HG03442 (cell line): ENCODE data around the gene KLHDC10.
A peak's percentile ranks its signal among the peaks of the same experiment; 100 is the strongest.
"Not testable (repeated sequence)": the region's sequence is repeated elsewhere in the genome, so short reads cannot be mapped to it uniquely, and the experiment has no call there.

ENCODE experiments used
- ATAC-seq: cut with Tn5 transposase; IDR thresholded peaks from one replicate; pipeline ENCODE4 v1.9.1; 2021; ENCODE audit warnings: mild to moderate bottlenecking, moderate library complexity; ENCODE audit not compliant: unreplicated experiment

KLHDC10 gene

DNA sequence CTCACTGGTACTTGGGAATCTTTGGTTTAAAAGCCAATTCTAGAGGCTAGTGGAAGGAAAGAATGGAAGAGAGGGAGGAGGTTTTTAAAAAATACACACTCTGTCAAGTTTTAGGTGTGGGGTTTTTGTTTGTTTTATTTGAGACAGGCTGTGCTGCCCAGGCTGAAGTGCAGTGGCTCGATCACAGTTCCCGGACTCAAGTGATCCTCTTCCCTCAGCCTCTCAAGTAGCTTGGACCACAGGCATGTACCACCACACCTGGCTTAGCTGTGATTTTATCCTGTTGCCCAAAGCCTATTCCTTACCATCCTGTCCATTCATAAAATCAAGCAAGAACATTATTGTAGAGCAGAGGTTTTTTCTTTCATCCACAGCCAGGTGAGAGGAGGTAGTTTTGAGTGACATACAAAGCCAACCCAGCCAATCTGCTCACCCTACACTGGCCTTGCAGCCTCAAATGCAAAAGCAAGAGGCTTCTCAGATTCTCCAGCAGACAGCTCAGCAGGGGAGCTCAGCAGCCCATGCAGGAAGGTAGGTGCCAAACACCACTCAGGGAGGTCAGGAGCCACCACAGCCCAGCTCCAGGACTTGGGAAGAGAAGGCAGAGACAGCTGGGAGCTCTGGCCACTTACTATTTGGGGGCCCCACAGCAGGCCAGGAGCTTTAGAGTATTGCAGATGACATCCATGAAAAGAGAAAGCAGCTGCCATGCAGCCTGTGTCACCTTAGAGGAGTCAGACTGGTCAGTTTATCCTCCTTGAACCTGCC lies 69.0 kb downstream of the KLHDC10 start:
- ATAC-seq: no peak

DNA sequence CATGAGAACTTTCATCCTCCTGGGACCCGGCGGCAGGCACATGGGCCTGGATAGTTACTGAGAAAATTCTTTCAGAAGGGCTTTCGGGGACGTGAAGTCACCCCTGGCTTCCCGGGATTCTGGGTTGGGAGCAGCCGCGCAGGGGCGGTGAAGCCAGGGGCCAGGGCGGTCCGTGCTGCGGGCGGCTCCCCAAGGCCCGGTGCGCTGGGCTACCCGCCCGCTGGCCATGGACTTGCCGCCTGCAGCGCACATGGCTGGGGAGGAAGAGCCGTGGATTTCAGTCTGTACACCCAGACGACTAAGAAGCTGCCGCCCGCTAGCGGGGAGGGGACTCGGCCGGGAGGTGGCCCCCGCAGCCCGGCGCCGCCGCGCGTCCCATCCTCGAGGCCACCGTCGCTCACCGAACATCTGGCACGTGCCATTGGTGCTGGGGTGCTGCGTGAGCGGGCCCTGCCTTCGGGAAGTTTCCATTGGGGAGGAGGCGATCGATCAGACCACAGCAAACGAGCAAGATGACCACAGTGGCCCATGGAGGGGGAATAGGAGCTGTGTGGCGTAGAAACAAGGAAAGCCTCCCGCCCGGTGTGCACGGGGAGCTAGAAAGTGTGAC lies 70.3 kb downstream of the KLHDC10 start:
- ATAC-seq: no peak

- ATAC-seq: no peak
Observed at GRCh38 chr7:130141161-130141883, 71.0 kb downstream of the KLHDC10 start.

DNA sequence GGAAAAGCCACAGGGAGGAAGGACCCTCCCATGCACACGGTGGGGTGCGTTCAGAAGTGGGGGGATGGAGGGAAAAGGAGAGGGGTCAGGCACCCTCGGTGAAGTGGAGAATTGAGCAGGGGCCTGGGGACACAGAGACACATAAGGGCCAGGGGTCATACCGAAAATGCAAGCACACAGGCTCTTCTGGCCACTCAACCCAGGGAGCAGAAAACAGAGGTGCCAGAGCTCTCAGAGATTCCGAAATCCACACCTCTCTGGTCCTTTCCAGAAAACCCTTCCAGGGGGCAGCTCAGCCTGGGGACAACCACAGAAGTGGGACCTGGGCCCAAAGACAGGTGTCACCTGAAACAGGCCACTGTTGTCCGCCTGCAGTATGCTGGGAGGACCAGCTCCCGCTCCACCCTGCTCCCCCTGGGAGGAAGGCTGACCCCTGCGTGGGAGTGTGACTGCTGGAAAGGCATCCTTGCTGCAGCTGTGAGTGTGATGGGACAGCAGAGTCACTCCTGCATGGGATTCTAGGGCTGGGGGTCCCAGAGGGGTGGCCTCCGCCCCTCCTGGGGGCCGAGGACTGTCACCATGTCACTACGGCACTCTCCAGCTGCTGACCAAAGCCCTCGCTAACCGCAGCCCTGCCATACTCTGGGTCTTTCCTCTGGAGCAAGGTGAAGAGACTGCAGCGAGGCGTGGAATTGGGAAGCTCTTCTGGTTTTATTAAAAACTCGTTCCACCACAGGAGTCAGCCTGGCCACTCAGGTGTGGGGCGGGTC lies 71.7 kb downstream of the KLHDC10 start:
- ATAC-seq: no peak

DNA sequence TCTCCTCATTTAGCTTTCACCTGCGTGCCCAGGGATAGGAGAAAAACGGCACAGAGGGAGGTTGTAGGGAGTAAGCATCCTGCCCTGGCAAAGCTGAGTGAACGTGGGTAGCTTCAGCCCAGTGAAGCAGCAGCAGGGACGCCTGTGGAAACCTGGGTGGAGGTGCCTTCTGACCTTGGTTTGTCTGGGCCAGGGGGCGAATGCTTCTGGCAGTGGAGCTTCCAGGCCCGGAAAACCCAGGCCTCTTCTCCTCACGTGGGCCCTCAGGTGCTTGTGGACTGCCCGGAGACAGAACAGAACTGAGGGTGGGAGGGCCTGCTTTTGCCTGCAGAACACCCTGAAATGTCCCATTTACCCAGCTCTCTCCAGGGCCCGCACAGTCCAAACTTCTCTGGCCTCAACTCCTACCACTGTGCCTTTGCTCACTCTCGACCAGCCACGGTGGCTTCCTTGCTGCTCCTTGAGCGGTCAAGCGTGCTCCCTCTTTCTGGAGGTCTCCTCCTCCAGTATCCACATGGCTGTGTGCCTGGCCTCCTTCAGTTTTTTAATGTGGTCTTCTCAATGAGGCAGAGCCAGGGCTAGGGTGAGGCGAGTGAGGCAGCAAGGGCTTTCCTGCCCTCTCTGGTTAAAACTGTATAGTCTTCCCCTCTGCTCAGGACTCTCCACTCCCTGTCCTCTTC lies 72.5 kb downstream of the KLHDC10 start:
- no peak for ATAC-seq

- ATAC-seq: no peak
Observed at GRCh38 chr7:130143334-130143732, 73.0 kb downstream of the KLHDC10 start.

GRCh38 chr7:130143986-130144311 lies 73.6 kb downstream of the KLHDC10 start:
- no peak for ATAC-seq

GRCh38 chr7:130144312-130145171 lies 74.2 kb downstream of the KLHDC10 start:
- no peak for ATAC-seq

- ATAC-seq: no peak
Observed at GRCh38 chr7:130145424-130146100, 75.2 kb downstream of the KLHDC10 start.

DNA sequence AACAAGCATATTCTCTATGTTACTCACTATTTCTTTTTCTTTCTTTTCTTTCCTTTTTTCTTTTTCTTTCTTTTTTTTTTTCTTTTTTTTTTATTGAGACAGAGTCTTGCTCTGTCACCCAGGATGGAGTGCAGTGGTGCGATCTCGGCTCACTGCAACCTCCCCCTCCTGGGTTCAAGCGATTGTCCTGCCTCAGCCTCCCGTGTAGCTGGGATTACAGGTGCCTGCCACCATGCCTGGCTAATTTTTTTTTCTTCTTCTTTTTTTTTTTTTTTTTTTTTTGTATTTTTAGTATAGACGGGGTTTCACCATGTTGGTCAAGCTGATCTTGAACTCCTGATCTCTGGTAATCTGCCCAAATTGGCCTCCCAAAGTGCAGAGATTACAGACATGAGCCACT lies 75.8 kb downstream of the KLHDC10 start:
- not testable (repeated sequence) for ATAC-seq

- no peak for ATAC-seq
Observed at GRCh38 chr7:130146693-130147405, 76.5 kb downstream of the KLHDC10 start.

DNA sequence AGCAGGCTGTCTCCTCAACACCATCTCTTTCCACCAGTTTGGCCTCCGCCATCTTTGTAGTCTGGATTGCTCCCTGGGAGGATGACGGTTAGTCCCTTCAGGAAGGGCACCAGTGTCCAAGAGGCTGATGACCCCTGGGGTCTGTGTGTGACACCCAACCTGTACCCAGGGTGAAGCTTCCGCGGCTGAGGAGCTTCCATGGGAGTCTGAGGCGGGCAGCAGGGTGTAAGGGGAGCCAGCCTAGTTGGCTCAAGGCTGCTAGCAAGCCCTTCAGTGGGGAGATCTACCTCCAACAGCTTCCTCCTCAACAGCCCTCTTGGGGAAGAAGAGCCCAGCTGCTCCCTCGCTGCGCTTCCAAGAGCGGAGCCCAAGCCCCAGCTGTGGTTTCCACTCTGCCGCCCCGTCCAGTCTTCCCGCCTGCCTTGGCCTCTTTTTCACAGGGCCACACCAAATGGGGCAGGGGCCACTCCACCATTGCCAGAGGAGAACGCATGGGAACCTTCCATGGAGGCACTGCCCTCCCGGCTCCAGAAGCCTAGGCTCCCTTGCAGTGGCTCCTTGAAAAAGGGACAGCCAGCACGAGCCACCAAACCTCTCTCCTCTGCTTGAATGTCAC lies 77.5 kb downstream of the KLHDC10 start:
- ATAC-seq: no peak

DNA sequence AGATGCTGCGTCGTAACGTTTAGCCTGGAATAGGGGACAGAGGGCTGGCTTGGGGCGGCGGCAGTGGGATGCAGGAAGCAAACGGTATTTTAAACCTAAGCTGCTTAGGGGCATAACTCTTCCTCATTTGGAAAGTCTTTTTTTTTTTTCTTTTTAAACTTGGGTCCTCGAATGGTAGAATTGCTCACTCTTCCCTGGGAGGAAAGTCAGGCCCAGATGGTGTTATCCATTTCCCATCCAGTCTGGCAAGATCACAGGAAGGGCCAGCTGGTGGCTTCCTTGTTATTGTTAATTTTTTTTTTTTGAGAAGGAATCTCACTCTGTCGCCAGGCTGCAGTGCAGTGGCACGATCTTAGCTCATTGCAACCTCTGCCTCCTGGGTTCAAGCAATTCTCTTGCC lies 78.2 kb downstream of the KLHDC10 start:
- no peak for ATAC-seq

DNA sequence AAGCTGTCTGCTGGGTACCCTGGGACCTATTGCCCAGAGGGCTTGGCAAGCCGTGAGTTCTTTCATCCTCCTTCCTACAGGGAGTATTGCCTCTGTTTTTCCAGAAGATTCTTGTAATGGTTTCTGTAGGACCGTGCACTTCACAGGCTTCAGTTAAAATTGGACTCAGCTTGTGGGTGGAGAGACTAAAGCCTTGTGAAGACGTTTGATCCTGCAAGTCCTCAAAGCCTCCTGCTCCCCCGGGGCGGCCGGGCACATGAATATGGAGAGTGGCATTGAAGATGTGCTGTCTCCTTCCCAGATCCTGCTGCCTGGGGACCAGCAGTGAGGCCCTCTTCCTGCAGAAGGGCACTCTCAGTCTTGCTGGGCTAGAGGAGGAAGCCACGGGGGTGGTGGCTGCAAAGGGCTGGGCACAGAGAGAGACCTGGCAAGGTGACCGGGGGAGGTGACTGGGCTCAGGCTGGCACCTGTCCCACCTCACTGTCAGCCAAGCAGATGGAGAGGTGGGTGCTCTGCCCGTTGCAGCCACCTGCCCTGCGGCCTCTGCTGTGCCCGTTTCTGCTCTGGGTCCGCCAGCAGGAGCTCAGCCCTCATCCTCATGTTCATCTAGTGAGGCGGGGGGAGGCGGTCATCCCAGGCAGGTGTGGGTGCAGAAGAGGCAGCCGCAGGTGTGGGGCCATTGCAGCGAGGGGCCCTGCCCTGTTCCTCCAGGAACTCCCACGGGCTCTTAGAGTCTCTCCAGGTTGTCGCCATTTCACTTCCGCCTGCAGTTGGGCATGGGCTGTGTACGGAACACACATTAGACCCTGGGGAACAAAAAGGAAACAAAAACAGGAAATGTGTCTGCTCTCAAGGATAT lies 79.2 kb downstream of the KLHDC10 start:
- peak; percentile 41 for ATAC-seq

- no peak for ATAC-seq
Observed at GRCh38 chr7:130150587-130150986, 80.3 kb downstream of the KLHDC10 start.

DNA sequence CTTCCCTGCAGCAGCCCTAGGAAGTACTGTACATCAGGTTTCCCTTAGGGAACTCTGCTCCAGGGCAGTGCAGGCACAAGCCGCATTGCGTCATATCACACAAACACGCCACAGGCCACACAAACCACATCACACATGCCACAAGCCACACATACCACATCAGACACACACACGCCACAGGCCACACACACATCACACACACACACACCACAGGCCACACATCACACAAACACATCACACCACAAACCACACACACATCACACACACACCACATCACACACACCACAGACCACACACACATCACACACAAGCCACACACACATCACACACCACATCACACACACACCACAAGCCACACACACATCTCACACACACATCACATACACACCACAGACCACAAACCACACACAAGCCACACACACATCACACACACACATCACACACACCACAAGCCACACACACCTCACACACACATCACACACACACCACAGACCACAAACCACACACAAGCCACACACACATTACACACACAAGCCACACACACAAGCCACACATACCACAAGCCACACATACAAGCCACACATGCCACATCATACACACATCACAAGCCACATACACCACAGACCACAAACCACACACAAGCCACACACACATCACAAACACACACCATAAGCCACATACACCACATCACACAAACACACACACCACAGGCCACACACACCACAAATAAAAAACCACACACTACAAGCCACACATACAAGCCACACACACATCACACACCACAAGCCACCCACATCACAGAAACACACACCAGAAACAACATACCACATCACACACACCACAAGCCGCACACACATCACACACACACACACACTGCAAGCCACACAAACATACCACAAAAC lies 81.5 kb downstream of the KLHDC10 start:
- ATAC-seq: no peak
